ENCODE results near the gene FHIP1B. TPM values are rescaled to one million over a fixed set of nuclear protein-coding genes. Genes with fewer than 3 reads are reported as not detected.
"Not testable (repeated sequence)": the region's sequence is repeated elsewhere in the genome, so short reads cannot be mapped to it uniquely, and the experiment has no call there.

FHIP1B gene
- total RNA-seq = 10 to 100 TPM; 13.0 to 50.4 (median 20.0) TPM

GRCh38 chr11:6234387-6235107, at the start of gene FHIP1B:
TSS of gene FHIP1B (minus strand) at chr11:6234636. CDS start at chr11:6224516, 10,120 bp downstream.
- Histone ChIP-seq H3K27me3 (no peaks in the 10 kb centered on the region), H3K4me1 (peaks cover 0 to 32% (median 9%) of the 10 kb centered on the region in 3 donors), H3K4me3 (peak within 1 kb of the TSS; percentile 78 to 79), H3K9me3 (no peaks in the 10 kb centered on the region), H3K27ac (peak within 1 kb of the TSS; percentile 73 to 91 (median 88)), H3K36me3 (no peaks in the 10 kb centered on the region)
- peak; percentile 62 for TF ChIP-seq POLR2AphosphoS5 (IDR thresholded peaks at IDR 0.05)
- TF ChIP-seq POLR2A (IDR thresholded peaks at IDR 0.05) = peak; percentile 60 to 62
- TF ChIP-seq, protein P1, sequence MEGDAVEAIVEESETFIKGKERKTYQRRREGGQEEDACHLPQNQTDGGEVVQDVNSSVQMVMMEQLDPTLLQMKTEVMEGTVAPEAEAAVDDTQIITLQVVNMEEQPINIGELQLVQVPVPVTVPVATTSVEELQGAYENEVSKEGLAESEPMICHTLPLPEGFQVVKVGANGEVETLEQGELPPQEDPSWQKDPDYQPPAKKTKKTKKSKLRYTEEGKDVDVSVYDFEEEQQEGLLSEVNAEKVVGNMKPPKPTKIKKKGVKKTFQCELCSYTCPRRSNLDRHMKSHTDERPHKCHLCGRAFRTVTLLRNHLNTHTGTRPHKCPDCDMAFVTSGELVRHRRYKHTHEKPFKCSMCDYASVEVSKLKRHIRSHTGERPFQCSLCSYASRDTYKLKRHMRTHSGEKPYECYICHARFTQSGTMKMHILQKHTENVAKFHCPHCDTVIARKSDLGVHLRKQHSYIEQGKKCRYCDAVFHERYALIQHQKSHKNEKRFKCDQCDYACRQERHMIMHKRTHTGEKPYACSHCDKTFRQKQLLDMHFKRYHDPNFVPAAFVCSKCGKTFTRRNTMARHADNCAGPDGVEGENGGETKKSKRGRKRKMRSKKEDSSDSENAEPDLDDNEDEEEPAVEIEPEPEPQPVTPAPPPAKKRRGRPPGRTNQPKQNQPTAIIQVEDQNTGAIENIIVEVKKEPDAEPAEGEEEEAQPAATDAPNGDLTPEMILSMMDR (IDR thresholded peaks at IDR 0.05) = no peak
- ATAC-seq = peak; percentile 97
- 0% methylated on average over 17 to 21 of the region's 62 CpGs for WGBS, 2 donors (ENCODE audit: low coverage in 1 of 2)

GRCh38 chr11:6283453-6284023, 49.1 kb upstream of the FHIP1B start:
- Histone ChIP-seq H3K27me3 (peaks cover 31% of the 10 kb centered on the region), H3K27ac (no peak overlapping the region), H3K9me3 (no peaks in the 10 kb centered on the region), H3K4me1 (no peaks in the 10 kb centered on the region), H3K36me3 (no peaks in the 10 kb centered on the region), H3K4me3 (no peak overlapping the region)
- TF ChIP-seq, protein P1 (IDR thresholded peaks at IDR 0.05) = no peak
- TF ChIP-seq POLR2AphosphoS5 (IDR thresholded peaks at IDR 0.05) (no peak), EP300 (IDR thresholded peaks at IDR 0.05) (no peak), POLR2A (IDR thresholded peaks at IDR 0.05) (no peak)
- no peak for ATAC-seq
- 59 to 72% methylated on average over 3 to 4 of the region's 4 CpGs for WGBS, 2 donors (ENCODE audit: low coverage in 1 of 2)

DNA sequence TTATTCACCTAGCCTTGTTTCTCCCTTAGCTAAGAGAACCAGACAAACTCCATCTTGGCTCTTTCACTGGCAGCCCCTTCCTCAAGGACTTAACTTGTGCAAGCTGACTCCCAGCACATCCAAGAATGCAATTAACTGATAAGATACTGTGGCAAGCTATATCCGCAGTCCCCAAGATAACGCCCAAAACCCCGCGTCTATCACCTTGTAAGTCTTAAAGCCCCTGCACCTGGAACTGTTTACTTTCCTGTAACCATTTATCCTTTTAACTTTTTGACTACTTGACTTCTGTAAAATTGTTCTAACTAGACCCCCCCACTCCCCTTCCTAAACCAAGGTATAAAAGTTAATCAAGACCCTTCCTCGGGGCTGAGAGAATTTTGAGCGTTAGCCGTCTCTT, 46.4 kb upstream of the FHIP1B start:
- not testable (repeated sequence) for H3K27ac ChIP-seq, H3K36me3 ChIP-seq, H3K9me3 ChIP-seq, ATAC-seq, H3K4me1 ChIP-seq, H3K4me3 ChIP-seq
- peaks cover 35% of the 10 kb centered on the region for H3K27me3 ChIP-seq
- 27 to 55% methylated on average over 5 to 6 of the region's 7 CpGs for WGBS, 2 donors (ENCODE audit: low coverage in 1 of 2)

- Histone ChIP-seq H3K9me3 (peaks cover 0 to 8% (median 0%) of the 10 kb centered on the region in 3 donors), H3K27ac (no peak overlapping the region), H3K4me1 (peaks cover 0 to 9% (median 0%) of the 10 kb centered on the region in 3 donors), H3K4me3 (no peak overlapping the region), H3K27me3 (peaks cover 19% of the 10 kb centered on the region), H3K36me3 (no peaks in the 10 kb centered on the region)
- no peak for TF ChIP-seq POLR2AphosphoS5 (IDR thresholded peaks at IDR 0.05)
- no peak for TF ChIP-seq POLR2A (IDR thresholded peaks at IDR 0.05)
- no peak for TF ChIP-seq EP300 (IDR thresholded peaks at IDR 0.05)
- TF ChIP-seq, protein P1 (IDR thresholded peaks at IDR 0.05) = no peak
- no peak for ATAC-seq
- 26 to 41% methylated on average over 4 of the region's 4 CpGs for WGBS, 2 donors (ENCODE audit: low coverage in 1 of 2)
These were observed 38.8 kb upstream of the FHIP1B start for GRCh38 chr11:6273188-6273587.

- Histone ChIP-seq H3K27ac (no peak overlapping the region), H3K4me1 (peaks cover 0 to 9% (median 0%) of the 10 kb centered on the region in 3 donors), H3K36me3 (no peaks in the 10 kb centered on the region), H3K9me3 (peaks cover 0 to 2% (median 0%) of the 10 kb centered on the region in 3 donors), H3K27me3 (peaks cover 9% of the 10 kb centered on the region), H3K4me3 (no peak overlapping the region)
- ATAC-seq = no peak
- TF ChIP-seq EP300 (IDR thresholded peaks at IDR 0.05) (no peak), POLR2A (IDR thresholded peaks at IDR 0.05) (no peak), POLR2AphosphoS5 (IDR thresholded peaks at IDR 0.05) (no peak)
- TF ChIP-seq, protein P1 (IDR thresholded peaks at IDR 0.05) = no peak
- 100% methylated on average over 1 of the region's 3 CpGs; no CpG with 5 or more reads in 1 of the 2 donors for WGBS, 2 donors (ENCODE audit: low coverage in 1 of 2)
These were observed 37.2 kb upstream of the FHIP1B start for GRCh38 chr11:6271598-6271997.

All from gastroesophageal sphincter (tissue), 4 donors.